Activated T-cell treated with anti-CD3 and anti-CD28 coated beads, Interleukin-2, amount 50 U/mL, for 72 hours (primary cell): ENCODE measurements around the gene BORCS5. TPM values are rescaled to one million over a fixed set of nuclear protein-coding genes. Genes with fewer than 3 reads are reported as not detected.

Experiments
- ATAC-seq, 2 donors: fragments of 150-1000 bp; cut with Tn5 transposase; replicated peaks in 1 of 2; 2 replicates each; pipeline ENCODE4 v1.10.0; 2021; ENCODE audit warnings: moderate library complexity in 2 of 2, mild to moderate bottlenecking in 1 of 2
- DNase-seq, 2 donors: peaks; one replicate each; pipeline ENCODE4 v3.0.0; 2021 to 2022; ENCODE audit warnings: mixed read lengths in 1 of 2
- H3K27ac Mint-ChIP-seq: one replicate; pipeline ENCODE4 v1.8.0; 2022; ENCODE audit warnings: mild to moderate bottlenecking, moderate library complexity, mixed read lengths
- H3K27me3 Mint-ChIP-seq: one replicate; pipeline ENCODE4 v1.8.0; 2022; ENCODE audit warnings: low read depth, mixed read lengths
- H3K36me3 Mint-ChIP-seq, 2 donors: one replicate each; pipeline ENCODE4 v1.8.0; 2022; ENCODE audit warnings: mixed read lengths in 2 of 2, mild to moderate bottlenecking in 1 of 2; ENCODE audit not compliant: insufficient read depth in 2 of 2
- H3K4me1 Mint-ChIP-seq: one replicate; pipeline ENCODE4 v1.8.0; 2022; ENCODE audit warnings: low read depth, mixed read lengths
- H3K4me3 Mint-ChIP-seq, 2 donors: one replicate each; pipeline ENCODE4 v1.8.0; 2022; ENCODE audit warnings: mild to moderate bottlenecking in 2 of 2, mixed read lengths in 2 of 2, moderate library complexity in 2 of 2
- H3K9me3 Mint-ChIP-seq, 2 donors: one replicate each; pipeline ENCODE4 v1.8.0; 2022; ENCODE audit warnings: mixed read lengths in 2 of 2
- total RNA-seq, 2 donors: library from RNA; stranded (reverse); gene quantifications; one replicate each; pipeline ENCODE4 v1.2.3, GENCODE V29; 2022

The BORCS5 gene
- total RNA-seq, 2 donors from 2014 or later = 37.7 to 44.9 TPM

GRCh38 chr12:12364787-12365445 lies 8.0 kb downstream of the BORCS5 start:
- H3K36me3 Mint-ChIP-seq = peaks cover 10 to 30% of the 10 kb centered on the region in 2 donors
- H3K4me1 Mint-ChIP-seq = peaks cover 43% of the 10 kb centered on the region
- H3K27ac Mint-ChIP-seq = peak overlapping the region; percentile 66

GRCh38 chr12:12365446-12365802 lies 8.5 kb downstream of the BORCS5 start:
- peak overlapping the region in 1 of 2 donors; percentile 31 for H3K4me3 Mint-ChIP-seq
- ATAC-seq (no peak), DNase-seq (no peak)
- no peaks in the 10 kb centered on the region for H3K27me3 Mint-ChIP-seq
- H3K27ac Mint-ChIP-seq = peak overlapping the region; percentile 79
- peaks cover 10 to 30% of the 10 kb centered on the region in 2 donors for H3K36me3 Mint-ChIP-seq
- peaks cover 42% of the 10 kb centered on the region for H3K4me1 Mint-ChIP-seq
- H3K9me3 Mint-ChIP-seq = no peaks in the 10 kb centered on the region

More at GRCh38 chr12:12364787-12365445, 8.0 kb downstream of the BORCS5 start:
- Mint-ChIP-seq H3K9me3 (no peaks in the 10 kb centered on the region), H3K27me3 (no peaks in the 10 kb centered on the region), H3K4me3 (peak overlapping the region in 1 of 2 donors; percentile 13)
- no peak for ATAC-seq
- DNase-seq = no peak

GRCh38 chr12:12365931-12366431 lies 9.1 kb downstream of the BORCS5 start:
- no peaks in the 10 kb centered on the region for H3K9me3 Mint-ChIP-seq
- H3K36me3 Mint-ChIP-seq = peaks cover 10 to 30% of the 10 kb centered on the region in 2 donors
- H3K4me3 Mint-ChIP-seq = peak overlapping the region; percentile 25 to 45
- no peaks in the 10 kb centered on the region for H3K27me3 Mint-ChIP-seq
- peak overlapping the region; percentile 79 for H3K27ac Mint-ChIP-seq
- ATAC-seq = peak in 1 of 2 donors; percentile 36
- DNase-seq = no peak
- H3K4me1 Mint-ChIP-seq = peaks cover 42% of the 10 kb centered on the region

GRCh38 chr12:12366701-12367481 lies 10.0 kb downstream of the BORCS5 start:
- H3K27ac Mint-ChIP-seq = peak overlapping the region; percentile 93
- peaks cover 6 to 27% of the 10 kb centered on the region in 2 donors for H3K36me3 Mint-ChIP-seq
- peak overlapping the region in 1 of 2 donors; percentile 2 for H3K4me3 Mint-ChIP-seq

GRCh38 chr12:12367482-12367998 lies 10.7 kb downstream of the BORCS5 start:
- DNase-seq (no peak), ATAC-seq (peak in 1 of 2 donors; percentile 44)
- Mint-ChIP-seq H3K4me1 (peaks cover 31% of the 10 kb centered on the region), H3K4me3 (peak overlapping the region in 1 of 2 donors; percentile 4), H3K27me3 (no peaks in the 10 kb centered on the region), H3K9me3 (no peaks in the 10 kb centered on the region), H3K27ac (peak overlapping the region; percentile 93), H3K36me3 (peaks cover 6 to 24% of the 10 kb centered on the region in 2 donors)

More at GRCh38 chr12:12366701-12367481, 10.0 kb downstream of the BORCS5 start:
- Mint-ChIP-seq H3K9me3 (no peaks in the 10 kb centered on the region), H3K27me3 (no peaks in the 10 kb centered on the region), H3K4me1 (peaks cover 34% of the 10 kb centered on the region)
- no peak for DNase-seq
- no peak for ATAC-seq

GRCh38 chr12:12372946-12373722 lies 16.3 kb downstream of the BORCS5 start:
- peaks cover 7 to 26% of the 10 kb centered on the region in 2 donors for H3K36me3 Mint-ChIP-seq
- peak overlapping the region; percentile 80 for H3K27ac Mint-ChIP-seq
- ATAC-seq (no peak), DNase-seq (no peak)
- no peaks in the 10 kb centered on the region for H3K27me3 Mint-ChIP-seq
- H3K4me1 Mint-ChIP-seq = peaks cover 25% of the 10 kb centered on the region
- no peaks in the 10 kb centered on the region for H3K9me3 Mint-ChIP-seq
- no peak overlapping the region for H3K4me3 Mint-ChIP-seq

- peak overlapping the region in 1 of 2 donors; percentile 29 for H3K4me3 Mint-ChIP-seq
- peak; percentile 63 to 71 for ATAC-seq
- peaks cover 2 to 6% of the 10 kb centered on the region in 2 donors for H3K9me3 Mint-ChIP-seq
- peaks cover 54% of the 10 kb centered on the region for H3K4me1 Mint-ChIP-seq
- H3K36me3 Mint-ChIP-seq = peaks cover 16 to 28% of the 10 kb centered on the region in 2 donors
- H3K27ac Mint-ChIP-seq = peak overlapping the region; percentile 93
- peak; percentile 19 to 29 for DNase-seq
- no peaks in the 10 kb centered on the region for H3K27me3 Mint-ChIP-seq
These were observed 20.0 kb downstream of the BORCS5 start for GRCh38 chr12:12376646-12377448.

- Mint-ChIP-seq H3K27ac (peak overlapping the region; percentile 26), H3K9me3 (peaks cover 2 to 13% of the 10 kb centered on the region in 2 donors), H3K36me3 (peaks cover 23 to 38% of the 10 kb centered on the region in 2 donors), H3K4me3 (peak overlapping the region in 1 of 2 donors; percentile 11), H3K27me3 (no peaks in the 10 kb centered on the region), H3K4me1 (peaks cover 62% of the 10 kb centered on the region)
- ATAC-seq (no peak), DNase-seq (no peak)
These were observed 21.7 kb downstream of the BORCS5 start for GRCh38 chr12:12378616-12379015.

- peak; percentile 33 to 56 for DNase-seq
- Mint-ChIP-seq H3K27me3 (no peaks in the 10 kb centered on the region), H3K9me3 (peaks cover 2 to 15% of the 10 kb centered on the region in 2 donors), H3K27ac (peak overlapping the region; percentile 91), H3K4me3 (peak overlapping the region in 1 of 2 donors; percentile 73), H3K36me3 (peaks cover 29 to 44% of the 10 kb centered on the region in 2 donors), H3K4me1 (peaks cover 76% of the 10 kb centered on the region)
- peak; percentile 79 to 82 for ATAC-seq
These were observed 23.2 kb downstream of the BORCS5 start for GRCh38 chr12:12379831-12380730.

- Mint-ChIP-seq H3K4me1 (peaks cover 84% of the 10 kb centered on the region), H3K36me3 (peaks cover 30 to 44% of the 10 kb centered on the region in 2 donors), H3K4me3 (peak overlapping the region in 1 of 2 donors; percentile 49), H3K27me3 (no peaks in the 10 kb centered on the region), H3K27ac (peak overlapping the region; percentile 91), H3K9me3 (peaks cover 2 to 15% of the 10 kb centered on the region in 2 donors)
- no peak for ATAC-seq
- no peak for DNase-seq
These were observed 24.2 kb downstream of the BORCS5 start for GRCh38 chr12:12380949-12381593.

- Mint-ChIP-seq H3K9me3 (peaks cover 2 to 15% of the 10 kb centered on the region in 2 donors), H3K27me3 (no peaks in the 10 kb centered on the region), H3K27ac (peak overlapping the region; percentile 85), H3K4me3 (no peak overlapping the region), H3K36me3 (peaks cover 30 to 41% of the 10 kb centered on the region in 2 donors), H3K4me1 (peaks cover 77% of the 10 kb centered on the region)
- DNase-seq (no peak), ATAC-seq (no peak)
These were observed 25.1 kb downstream of the BORCS5 start for GRCh38 chr12:12381982-12382381.
